Panc1 (cell line): ENCODE data around the gene GYG2.

Experiments used
- POLR2AphosphoS5 ChIP-seq: IDR thresholded peaks from 2 replicates; pipeline ENCODE4 v1.6.1; 2012; ENCODE audit warnings: mild to moderate bottlenecking, low read depth, low read length, moderate library complexity
- TF ChIP-seq, protein P1 (sequence below), 2 experiments: IDR thresholded peaks; 2 replicates each; pipeline ENCODE4 v1.6.1; 2011 to 2012; ENCODE audit warnings: low read depth in 2 of 2, control low read depth in 1 of 2, low read length in 1 of 2, mild to moderate bottlenecking in 1 of 2, moderate library complexity in 1 of 2; ENCODE audit not compliant: insufficient read depth in 1 of 2
- TF ChIP-seq, protein P2 (sequence below): fragments of 450-650 bp; IDR thresholded peaks from 2 replicates; pipeline ENCODE4 v1.5.1; 2017; ENCODE audit warnings: mild to moderate bottlenecking

DNA sequence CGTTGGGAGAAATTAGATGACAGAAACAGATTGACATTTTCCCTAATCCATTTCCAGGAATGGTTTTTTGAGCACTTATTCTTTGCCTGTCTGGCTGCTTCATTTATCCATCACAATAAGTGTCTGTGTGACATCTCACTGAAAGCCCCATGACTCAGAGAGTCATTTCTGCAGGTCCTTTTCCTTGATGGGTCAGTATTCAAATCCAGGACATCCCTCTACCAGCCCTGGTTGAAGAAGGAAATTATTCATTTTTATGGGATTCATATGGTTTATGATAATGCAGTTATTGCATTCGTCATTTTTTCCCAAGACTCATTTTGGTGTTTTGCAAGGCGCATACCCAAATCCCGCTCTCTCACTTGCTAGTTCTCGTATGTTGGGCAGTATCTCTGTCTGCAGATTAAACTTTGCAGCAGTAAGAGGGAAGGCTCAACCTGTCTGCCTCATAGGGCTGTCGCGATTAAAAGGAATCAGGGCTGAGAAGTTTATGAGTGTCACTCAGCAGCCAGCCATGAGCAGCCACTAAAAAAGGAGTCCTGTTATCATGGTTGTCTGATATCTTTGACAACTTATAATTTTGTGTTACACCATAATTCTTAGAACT lies 44.0 kb downstream of the GYG2 start:
- TF ChIP-seq POLR2AphosphoS5: no peak
- TF ChIP-seq, protein P1, sequence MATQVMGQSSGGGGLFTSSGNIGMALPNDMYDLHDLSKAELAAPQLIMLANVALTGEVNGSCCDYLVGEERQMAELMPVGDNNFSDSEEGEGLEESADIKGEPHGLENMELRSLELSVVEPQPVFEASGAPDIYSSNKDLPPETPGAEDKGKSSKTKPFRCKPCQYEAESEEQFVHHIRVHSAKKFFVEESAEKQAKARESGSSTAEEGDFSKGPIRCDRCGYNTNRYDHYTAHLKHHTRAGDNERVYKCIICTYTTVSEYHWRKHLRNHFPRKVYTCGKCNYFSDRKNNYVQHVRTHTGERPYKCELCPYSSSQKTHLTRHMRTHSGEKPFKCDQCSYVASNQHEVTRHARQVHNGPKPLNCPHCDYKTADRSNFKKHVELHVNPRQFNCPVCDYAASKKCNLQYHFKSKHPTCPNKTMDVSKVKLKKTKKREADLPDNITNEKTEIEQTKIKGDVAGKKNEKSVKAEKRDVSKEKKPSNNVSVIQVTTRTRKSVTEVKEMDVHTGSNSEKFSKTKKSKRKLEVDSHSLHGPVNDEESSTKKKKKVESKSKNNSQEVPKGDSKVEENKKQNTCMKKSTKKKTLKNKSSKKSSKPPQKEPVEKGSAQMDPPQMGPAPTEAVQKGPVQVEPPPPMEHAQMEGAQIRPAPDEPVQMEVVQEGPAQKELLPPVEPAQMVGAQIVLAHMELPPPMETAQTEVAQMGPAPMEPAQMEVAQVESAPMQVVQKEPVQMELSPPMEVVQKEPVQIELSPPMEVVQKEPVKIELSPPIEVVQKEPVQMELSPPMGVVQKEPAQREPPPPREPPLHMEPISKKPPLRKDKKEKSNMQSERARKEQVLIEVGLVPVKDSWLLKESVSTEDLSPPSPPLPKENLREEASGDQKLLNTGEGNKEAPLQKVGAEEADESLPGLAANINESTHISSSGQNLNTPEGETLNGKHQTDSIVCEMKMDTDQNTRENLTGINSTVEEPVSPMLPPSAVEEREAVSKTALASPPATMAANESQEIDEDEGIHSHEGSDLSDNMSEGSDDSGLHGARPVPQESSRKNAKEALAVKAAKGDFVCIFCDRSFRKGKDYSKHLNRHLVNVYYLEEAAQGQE (IDR thresholded peaks at IDR 0.05; ENCODE audit: insufficient read depth in 1 of 2, low read depth in 2 of 2, low read length in 1 of 2): no peak
- TF ChIP-seq, protein P2, sequence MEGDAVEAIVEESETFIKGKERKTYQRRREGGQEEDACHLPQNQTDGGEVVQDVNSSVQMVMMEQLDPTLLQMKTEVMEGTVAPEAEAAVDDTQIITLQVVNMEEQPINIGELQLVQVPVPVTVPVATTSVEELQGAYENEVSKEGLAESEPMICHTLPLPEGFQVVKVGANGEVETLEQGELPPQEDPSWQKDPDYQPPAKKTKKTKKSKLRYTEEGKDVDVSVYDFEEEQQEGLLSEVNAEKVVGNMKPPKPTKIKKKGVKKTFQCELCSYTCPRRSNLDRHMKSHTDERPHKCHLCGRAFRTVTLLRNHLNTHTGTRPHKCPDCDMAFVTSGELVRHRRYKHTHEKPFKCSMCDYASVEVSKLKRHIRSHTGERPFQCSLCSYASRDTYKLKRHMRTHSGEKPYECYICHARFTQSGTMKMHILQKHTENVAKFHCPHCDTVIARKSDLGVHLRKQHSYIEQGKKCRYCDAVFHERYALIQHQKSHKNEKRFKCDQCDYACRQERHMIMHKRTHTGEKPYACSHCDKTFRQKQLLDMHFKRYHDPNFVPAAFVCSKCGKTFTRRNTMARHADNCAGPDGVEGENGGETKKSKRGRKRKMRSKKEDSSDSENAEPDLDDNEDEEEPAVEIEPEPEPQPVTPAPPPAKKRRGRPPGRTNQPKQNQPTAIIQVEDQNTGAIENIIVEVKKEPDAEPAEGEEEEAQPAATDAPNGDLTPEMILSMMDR: no peak
